Spleen (tissue), 7 donors: ENCODE data around the gene TCTN2.

ENCODE experiments used
- CTCF ChIP-seq, 11 experiments: fragments of 200-600 bp in 7 of 11; fragments of 450-650 bp in 4 of 11; sonication (generic) in 4 of 11; IDR thresholded peaks in 8 of 11; conservative IDR thresholded peaks in 3 of 11; 1 replicate in 7 of 11; 2 replicates in 4 of 11; pipeline versions ENCODE4 v1.4.0 to v1.8.0; 2016 to 2021; ENCODE audit warnings: antibody characterized with exemption in 11 of 11, inconsistent platforms in 4 of 11, mild to moderate bottlenecking in 1 of 11
- POLR2A ChIP-seq, 3 donors: fragments of 450-650 bp; IDR thresholded peaks; one replicate each; pipeline ENCODE4 v1.5.1; 2017; ENCODE audit warnings: antibody characterized with exemption in 3 of 3, mild to moderate bottlenecking in 1 of 3
- POLR2AphosphoS5 ChIP-seq, 3 donors: sonication (generic); formaldehyde crosslinking; IDR thresholded peaks; one replicate each; pipeline ENCODE4 v1.5.1; 2017; ENCODE audit warnings: antibody characterized with exemption in 3 of 3
- donor health status: DM: no; HTN: no; CAD: no; lungs with moderate emphysema.
- donor health status: DM: no; HTN: no; CAD: no.
- donor health status: DM: no; HTN: no; CAD: no.

- TF ChIP-seq POLR2AphosphoS5 (IDR thresholded peaks at IDR 0.05) (no peak), CTCF (IDR thresholded peaks at IDR 0.05 in 8 of 11, conservative IDR thresholded peaks at IDR 0.05 in 3 of 11) (no peak), POLR2A (IDR thresholded peaks at IDR 0.05) (no peak)
These were observed 77.2 kb downstream of the TCTN2 start for GRCh38 chr12:123748161-123748560.
